ENCODE results near the gene XRCC6.
"Not testable (repeated sequence)": the region's sequence is repeated elsewhere in the genome, so short reads cannot be mapped to it uniquely, and the experiment has no call there.

The XRCC6 gene

GRCh38 chr22:41598891-41599635 lies 22.0 kb upstream of the XRCC6 start:
- DNase-seq: no peak

DNA sequence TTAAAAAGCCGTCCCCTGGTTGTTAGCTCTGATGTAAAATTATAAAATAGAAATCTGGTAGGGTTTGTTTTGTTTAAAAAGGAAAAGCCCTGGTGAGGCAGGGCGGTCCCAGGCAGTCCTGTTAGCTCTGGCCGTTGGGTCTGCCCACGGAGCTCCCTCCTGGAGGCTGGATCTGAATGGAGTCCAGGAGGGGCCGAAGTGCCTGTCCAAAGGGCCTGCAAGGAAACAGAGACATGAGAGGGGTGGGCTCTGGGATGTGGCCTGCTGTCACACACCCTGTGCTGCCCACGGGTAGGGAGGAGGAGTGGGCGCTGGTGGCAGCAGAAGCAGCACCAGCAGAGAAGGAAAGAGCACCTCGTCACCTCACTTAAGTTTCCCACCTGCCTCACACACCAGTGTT lies 20.1 kb upstream of the XRCC6 start:
- DNase-seq: no peak

GRCh38 chr22:41603873-41604332 lies 17.2 kb upstream of the XRCC6 start:
- peak; percentile 46 for DNase-seq

GRCh38 chr22:41608386-41608785 lies 12.7 kb upstream of the XRCC6 start:
- no peak for DNase-seq

GRCh38 chr22:41612603-41613306 lies 8.3 kb upstream of the XRCC6 start:
- DNase-seq: no peak

GRCh38 chr22:41613456-41613855 lies 7.6 kb upstream of the XRCC6 start:
- DNase-seq: no peak

DNA sequence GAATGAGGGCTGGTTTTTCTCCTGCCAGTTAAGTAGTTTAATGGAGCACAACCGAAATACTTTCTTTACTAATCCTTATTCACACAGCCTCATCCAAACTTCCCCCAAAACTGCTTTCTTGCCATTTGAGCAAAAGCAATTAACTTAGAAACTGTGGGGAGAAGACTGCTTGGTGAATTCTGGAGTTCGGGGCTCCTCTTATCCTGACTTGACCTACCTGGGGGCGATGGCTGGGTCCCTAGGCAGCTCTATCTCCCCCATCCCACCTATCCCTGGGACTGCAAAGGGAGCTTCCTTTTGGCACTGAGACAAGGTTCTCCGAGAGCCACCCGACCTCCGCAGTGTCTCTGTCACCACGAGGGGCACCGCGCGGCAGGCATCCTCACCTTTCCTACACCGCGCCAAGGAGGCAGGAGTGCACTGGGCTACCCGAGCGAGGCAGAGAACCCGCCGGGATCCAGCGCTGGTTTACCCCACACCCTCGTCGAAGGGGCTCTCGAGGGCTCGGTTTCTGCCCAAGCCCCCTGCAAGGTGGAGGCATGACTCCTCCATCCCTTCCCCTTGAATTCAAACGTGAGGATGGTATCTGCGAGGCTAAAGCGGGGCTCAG lies 1.0 kb upstream of the XRCC6 start:
- DNase-seq: peak; percentile 11

GRCh38 chr22:41620589-41621098 lies 451 bp upstream of the XRCC6 start, which contains the start of gene DESI1:
TSS of gene DESI1 (minus strand) at chr22:41621043. CDS start at chr22:41620839, 204 bp downstream.
- no peak for DNase-seq

GRCh38 chr22:41621911-41622179 lies 750 bp downstream of the XRCC6 start:
- DNase-seq: no peak

DNA sequence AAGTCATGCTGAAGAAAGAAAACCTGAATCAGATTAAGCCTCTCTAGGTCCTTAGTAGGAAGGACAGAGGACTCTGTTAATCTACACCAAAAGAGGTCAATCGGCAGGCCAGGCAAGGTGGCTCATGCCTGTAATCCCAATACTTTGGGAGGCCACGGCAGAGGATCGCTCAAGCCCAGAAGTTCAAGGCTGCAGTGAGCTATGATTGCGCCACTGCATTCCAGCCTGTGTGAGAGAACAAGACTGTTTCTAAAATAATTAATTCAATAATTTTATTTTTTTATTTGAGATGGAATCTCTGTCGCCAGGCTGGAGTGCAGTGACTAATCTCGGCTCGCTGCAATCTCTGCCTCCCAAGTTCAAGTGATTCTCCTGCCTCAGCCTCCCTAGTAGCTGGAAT lies 4.5 kb downstream of the XRCC6 start:
- DNase-seq: no peak

DNA sequence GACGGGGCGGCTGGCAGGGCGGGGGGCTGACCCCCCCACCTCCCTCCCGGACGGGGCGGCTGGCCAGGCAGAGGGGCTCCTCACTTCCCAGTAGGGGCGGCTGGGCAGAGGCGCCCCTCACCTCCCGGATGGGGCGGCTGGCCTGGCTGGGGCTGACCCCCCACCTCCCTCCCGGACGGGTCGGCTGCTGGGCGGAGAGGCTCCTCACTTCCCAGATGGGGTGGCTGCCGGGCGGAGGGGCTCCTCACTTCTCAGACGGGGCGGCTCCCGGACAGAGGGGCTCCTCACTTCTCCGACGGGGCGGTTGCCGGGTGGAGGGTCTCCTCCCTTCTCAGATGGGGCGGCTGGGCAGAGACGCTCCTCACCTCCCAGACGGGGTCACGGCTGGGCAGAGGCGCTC lies 10.0 kb downstream of the XRCC6 start:
- DNase-seq: not testable (repeated sequence)

DNA sequence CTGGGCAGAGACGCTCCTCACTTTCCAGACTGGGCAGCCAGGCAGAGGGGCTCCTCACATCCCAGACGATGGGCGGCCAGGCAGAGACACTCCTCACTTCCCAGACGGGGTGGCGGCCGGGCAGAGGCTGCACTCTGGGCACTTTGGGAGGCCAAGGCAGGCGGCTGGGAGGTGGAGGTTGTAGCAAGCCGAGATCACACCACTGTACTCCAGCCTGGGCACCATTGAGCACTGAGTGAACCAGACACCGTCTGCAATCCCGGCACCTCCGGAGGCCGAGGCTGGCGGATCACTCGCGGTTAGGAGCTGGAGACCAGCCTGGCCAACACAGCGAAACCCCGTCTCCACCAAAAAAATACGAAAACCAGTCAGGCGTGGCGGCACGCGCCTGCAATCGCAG lies 10.5 kb downstream of the XRCC6 start:
- not testable (repeated sequence) for DNase-seq

DNA sequence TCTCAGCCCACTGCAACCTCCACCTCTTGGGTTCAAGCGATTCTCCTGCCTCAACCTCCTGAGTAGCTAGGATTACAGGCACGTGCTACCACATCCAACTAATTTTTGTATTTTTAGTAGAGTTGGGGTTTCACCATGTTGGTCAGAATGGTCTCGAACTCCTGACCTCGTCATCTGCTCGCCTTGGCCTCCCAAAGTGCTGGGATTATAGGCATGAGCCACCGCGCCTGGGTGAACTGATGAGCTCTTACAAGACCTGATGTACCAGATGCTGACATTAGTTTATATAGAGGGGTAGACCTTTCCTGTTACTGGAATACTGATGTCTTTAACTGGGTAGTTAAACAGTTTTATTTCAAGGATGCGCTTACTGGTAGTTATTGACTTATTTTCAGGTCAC lies 13.5 kb downstream of the XRCC6 start:
- DNase-seq: not testable (repeated sequence)

GRCh38 chr22:41636467-41636866 lies 15.4 kb downstream of the XRCC6 start:
- DNase-seq: no peak

DNA sequence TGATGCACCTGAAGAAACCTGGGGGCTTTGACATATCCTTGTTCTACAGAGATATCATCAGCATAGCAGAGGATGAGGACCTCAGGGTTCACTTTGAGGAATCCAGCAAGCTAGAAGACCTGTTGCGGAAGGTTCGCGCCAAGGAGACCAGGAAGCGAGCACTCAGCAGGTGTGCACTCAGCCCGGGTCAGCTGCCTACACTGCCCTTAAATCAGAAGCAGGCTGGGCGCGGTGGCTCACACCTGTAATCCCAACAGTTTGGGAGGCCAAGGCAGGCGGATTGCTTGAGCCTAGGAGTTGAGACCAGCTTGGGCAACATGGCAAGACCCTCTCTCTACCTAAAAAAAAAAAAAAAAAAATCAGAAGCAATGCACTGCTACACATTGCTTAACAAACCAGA lies 16.5 kb downstream of the XRCC6 start:
- not testable (repeated sequence) for DNase-seq

- DNase-seq: no peak
Measured at GRCh38 chr22:41638124-41638523, 17.0 kb downstream of the XRCC6 start.

DNA sequence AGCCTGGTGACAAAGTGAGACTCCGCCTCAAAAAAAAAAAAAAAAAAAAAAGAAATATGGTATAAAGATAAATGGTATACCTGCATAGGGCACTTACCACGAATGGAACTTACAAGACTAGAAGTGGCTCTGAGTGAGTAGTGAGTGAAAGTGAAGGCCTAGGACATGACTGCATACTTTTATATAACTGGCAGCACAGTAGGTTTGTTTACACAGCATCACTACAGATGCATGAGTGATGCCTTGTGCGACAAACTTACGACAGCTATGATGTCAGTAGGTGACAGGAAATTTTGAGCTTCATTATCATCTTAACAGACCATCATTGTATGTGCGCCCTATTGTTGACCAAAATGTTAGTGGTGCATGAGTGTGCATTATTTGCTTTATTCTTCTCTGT lies 17.7 kb downstream of the XRCC6 start:
- DNase-seq: no peak

GRCh38 chr22:41641854-41642253 lies 20.8 kb downstream of the XRCC6 start:
- DNase-seq: no peak

DNA sequence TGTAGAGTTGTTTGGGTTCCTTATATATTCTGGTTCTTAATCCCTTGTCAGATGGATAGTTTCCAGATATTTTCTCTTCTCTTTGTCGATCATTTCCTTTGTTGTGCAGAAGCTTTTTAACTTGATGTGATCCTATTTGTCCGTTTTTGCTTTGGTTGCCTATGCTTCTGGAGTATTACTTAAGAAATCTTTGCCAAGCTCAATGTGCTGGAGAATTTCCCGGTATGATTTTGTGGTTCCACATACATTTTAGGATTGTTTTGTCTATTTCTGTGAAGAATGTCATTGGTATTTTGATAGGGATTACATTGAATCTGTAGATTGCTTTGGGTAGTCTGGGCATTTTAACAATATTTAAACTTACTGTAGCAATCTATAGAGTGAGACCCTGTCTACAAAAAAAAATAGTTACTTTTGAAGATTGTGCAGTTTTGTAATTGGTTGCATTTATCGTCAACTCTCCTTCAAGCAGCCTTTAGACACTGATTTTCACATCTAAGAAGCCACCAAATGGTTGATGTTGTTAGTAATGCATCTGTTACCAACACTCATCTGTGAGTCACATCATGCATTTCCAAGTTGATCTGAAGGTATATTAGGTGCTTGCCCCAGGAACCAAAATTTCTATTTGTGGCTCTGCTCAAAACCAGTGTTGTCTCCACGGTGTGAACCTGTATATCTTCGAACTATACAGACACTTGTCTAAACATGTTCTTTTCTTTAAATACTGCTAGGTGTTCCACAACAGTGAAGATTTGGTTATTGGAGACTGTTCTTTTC lies 21.4 kb downstream of the XRCC6 start:
- no peak for DNase-seq

DNA sequence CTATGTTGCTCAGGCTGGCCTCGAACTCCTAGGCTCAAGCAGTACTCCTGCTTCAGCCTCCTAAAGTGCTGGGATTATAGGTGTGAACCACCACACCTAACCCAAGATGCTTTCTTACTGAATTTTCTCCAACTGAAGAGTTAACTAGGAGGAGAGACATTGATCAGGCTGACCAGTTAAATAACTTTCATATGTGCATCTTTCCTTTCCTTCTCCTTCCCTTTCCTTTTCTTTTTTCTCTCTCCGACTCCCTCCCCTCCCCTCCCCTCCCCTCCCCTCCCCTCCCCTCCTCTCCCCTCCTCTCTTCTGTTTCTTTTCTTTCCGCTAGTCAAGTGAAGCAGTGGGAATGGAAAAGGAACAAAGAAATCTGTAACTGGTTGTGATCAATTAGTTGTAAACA lies 26.7 kb downstream of the XRCC6 start:
- DNase-seq: no peak

- DNase-seq: no peak
Measured at GRCh38 chr22:41648432-41648831, 27.3 kb downstream of the XRCC6 start.

DNA sequence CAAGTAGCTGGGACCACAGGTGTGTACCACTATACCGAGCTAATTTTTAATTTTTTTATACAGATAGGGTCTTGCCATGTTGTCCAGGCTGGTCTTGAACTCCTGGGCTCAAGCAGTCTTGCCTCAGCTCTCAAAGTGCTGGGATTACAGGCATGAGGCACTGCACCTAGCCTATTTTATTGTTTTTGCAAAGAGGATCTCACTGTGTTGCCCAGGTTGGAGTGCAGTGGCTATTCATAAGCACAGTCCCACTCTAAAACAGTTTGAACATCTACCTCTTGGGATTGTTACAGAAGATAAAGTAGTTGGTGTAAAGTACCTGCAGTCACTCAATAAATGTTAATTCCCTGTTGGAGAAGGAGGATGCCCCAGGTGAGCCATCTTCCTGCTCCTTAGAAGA lies 29.1 kb downstream of the XRCC6 start:
- DNase-seq: no peak

DNA sequence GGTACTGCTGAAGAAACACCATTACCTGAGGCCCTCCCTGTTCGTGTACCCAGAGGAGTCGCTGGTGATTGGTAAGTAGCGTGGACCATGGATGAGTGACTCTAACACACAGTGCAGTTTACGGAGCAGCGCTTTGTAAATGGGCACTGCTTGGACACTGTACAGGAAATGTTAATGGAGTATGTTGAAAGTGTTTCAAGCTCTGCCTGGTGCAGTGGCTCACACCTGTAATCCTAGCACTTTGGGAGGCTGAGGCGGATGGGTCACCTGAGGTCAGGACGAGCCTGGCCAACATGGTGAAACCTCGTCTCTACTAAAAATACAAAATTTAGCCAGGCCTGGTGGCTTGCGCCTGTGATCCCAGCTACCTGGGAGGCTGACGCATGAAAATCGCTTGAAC lies 29.7 kb downstream of the XRCC6 start:
- DNase-seq: no peak
